Trophoblast cell (in vitro differentiated cells and primary cell): Measurements from ENCODE around the gene DCTD.

Source experiments
- DNase-seq, 2 donors: peaks; one replicate each; pipeline ENCODE4 v3.0.0-alpha.2; 2016
- H2AFZ ChIP-seq: 2 replicates; pipeline ENCODE4 v1.6.1; 2013; ENCODE audit warnings: low read length, moderate library complexity, mild to moderate bottlenecking; ENCODE audit not compliant: insufficient read depth, poor library complexity
- H2AK5ac ChIP-seq: 2 replicates; pipeline ENCODE4 v1.6.1; 2013; ENCODE audit warnings: mild to moderate bottlenecking, low read length
- H2BK120ac ChIP-seq: 2 replicates; pipeline ENCODE4 v1.6.1; 2013; ENCODE audit warnings: low read length, mild to moderate bottlenecking, moderate library complexity; ENCODE audit not compliant: insufficient read depth, poor library complexity
- H2BK12ac ChIP-seq: 2 replicates; pipeline ENCODE4 v1.6.1; 2013; ENCODE audit warnings: mild to moderate bottlenecking, low read length, moderate library complexity
- H2BK5ac ChIP-seq: 2 replicates; pipeline ENCODE4 v1.6.1; 2013; ENCODE audit warnings: low read length, low read depth, moderate library complexity, mild to moderate bottlenecking; ENCODE audit not compliant: poor library complexity
- H3K14ac ChIP-seq: 2 replicates; pipeline ENCODE4 v1.6.1; 2013; ENCODE audit warnings: mild to moderate bottlenecking, low read length
- H3K18ac ChIP-seq: 2 replicates; pipeline ENCODE4 v1.6.1; 2013; ENCODE audit warnings: mild to moderate bottlenecking, low read length
- H3K23ac ChIP-seq: 2 replicates; pipeline ENCODE4 v1.6.1; 2013; ENCODE audit warnings: low read length
- H3K27ac ChIP-seq: 2 replicates; pipeline ENCODE4 v1.5.1; 2013; ENCODE audit warnings: low read depth, mild to moderate bottlenecking, inconsistent platforms, low read length, moderate library complexity
- H3K27me3 ChIP-seq: 2 replicates; pipeline ENCODE4 v1.6.1; 2013; ENCODE audit warnings: inconsistent platforms, mild to moderate bottlenecking, low read length, moderate library complexity; ENCODE audit not compliant: insufficient read depth
- H3K36me3 ChIP-seq, 2 experiments: 1 replicate in 1 of 2; 2 replicates in 1 of 2; pipeline ENCODE4 v1.6.1; 2013; ENCODE audit warnings: low read length in 2 of 2, mild to moderate bottlenecking in 2 of 2, moderate library complexity in 1 of 2; ENCODE audit not compliant: insufficient read depth in 2 of 2, control insufficient read depth in 1 of 2
- H3K4ac ChIP-seq: 2 replicates; pipeline ENCODE4 v1.6.1; 2013; ENCODE audit warnings: low read depth, mild to moderate bottlenecking, low read length, moderate library complexity
- H3K4me1 ChIP-seq, 2 experiments: 1 replicate in 1 of 2; 2 replicates in 1 of 2; pipeline ENCODE4 v1.6.1; 2013; ENCODE audit warnings: low read length in 2 of 2, mild to moderate bottlenecking in 2 of 2, moderate library complexity in 1 of 2; ENCODE audit not compliant: insufficient read depth in 2 of 2, control insufficient read depth in 1 of 2
- H3K4me2 ChIP-seq: 2 replicates; pipeline ENCODE4 v1.6.1; 2013; ENCODE audit warnings: inconsistent platforms, mild to moderate bottlenecking, low read length, moderate library complexity
- H3K4me3 ChIP-seq: 2 replicates; pipeline ENCODE4 v1.5.1; 2013; ENCODE audit warnings: mild to moderate bottlenecking, low read depth, low read length, inconsistent platforms
- H3K79me1 ChIP-seq: one replicate; pipeline ENCODE4 v1.6.1; 2013; ENCODE audit warnings: low read length
- H3K79me2 ChIP-seq: 2 replicates; pipeline ENCODE4 v1.6.1; 2013; ENCODE audit warnings: low read length, mild to moderate bottlenecking; ENCODE audit not compliant: control insufficient read depth, insufficient read depth, poor library complexity
- H3K9ac ChIP-seq: 2 replicates; pipeline ENCODE4 v1.6.1; 2013; ENCODE audit warnings: mild to moderate bottlenecking, low read length
- H3K9me3 ChIP-seq: 2 replicates; pipeline ENCODE4 v1.6.1; 2013; ENCODE audit warnings: low read depth, mild to moderate bottlenecking, control low read depth, inconsistent platforms, low read length; ENCODE audit not compliant: insufficient read depth
- H4K12ac ChIP-seq: 2 replicates; pipeline ENCODE4 v1.6.1; 2013; ENCODE audit warnings: low read depth, mild to moderate bottlenecking, low read length, moderate library complexity
- H4K8ac ChIP-seq: 2 replicates; pipeline ENCODE4 v1.6.1; 2013; ENCODE audit warnings: low read depth, mild to moderate bottlenecking, low read length, moderate library complexity
- H4K91ac ChIP-seq: one replicate; pipeline ENCODE4 v1.6.1; 2013; ENCODE audit warnings: low read depth, mild to moderate bottlenecking, low read length, moderate library complexity
- WGBS: extraction: QIAGEN DNeasy Blood & Tissue Kit; methylation state at CpG from one replicate; pipeline ENCODE4 v1.1.7; 2013; ENCODE audit warnings: missing lambda C conversion rate; ENCODE audit not compliant: insufficient read length, insufficient coverage; ENCODE audit errors: extremely low coverage; 5-methylcytosine and 5-hydroxymethylcytosine counted together

Gene DCTD

DNA sequence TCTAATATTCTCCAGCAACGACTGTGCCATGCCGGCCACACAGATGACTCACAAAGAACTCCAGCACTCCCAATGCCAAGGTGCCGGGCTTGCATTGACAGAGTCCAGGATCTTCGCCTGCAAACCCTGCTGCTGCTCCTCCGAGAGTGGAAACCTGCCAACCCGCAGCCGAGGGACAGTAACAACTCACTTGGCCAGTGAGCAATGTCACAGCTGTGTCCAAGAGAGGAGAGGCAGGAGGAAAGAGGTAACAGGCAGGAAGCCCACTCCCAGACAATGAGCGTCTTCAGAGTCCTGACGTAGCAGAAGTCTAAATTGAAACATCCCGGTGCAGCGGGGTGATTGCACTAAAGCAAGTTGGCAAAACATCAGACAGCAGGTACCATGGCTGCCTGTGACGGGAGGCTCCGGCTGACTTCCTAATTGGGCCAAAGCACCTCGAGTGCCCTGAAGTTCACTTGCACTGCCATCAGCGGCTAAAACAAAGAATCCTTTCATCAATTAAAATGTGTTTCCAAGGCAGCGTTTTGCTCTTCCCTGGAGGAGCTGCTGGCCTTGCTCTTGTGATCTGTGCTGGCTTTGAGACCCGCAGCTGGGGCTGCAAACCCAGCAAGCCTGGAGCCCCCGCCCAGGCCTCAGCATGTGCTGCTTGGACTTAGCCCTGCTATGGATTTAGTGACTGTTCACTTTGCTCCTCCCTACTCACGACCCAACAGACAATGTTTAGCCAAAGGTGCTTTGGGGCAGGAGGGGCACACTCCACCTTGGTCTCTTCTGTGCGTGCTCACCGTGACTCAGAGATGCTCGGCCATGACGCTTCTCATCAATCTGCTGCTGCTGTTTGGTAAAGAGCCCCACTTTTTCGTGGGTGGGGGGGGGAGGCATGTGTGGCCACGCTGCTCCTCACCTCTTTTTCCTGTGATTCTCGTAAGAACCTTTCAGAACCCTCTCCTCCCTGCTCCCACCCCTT is 36.5 kb downstream of the DCTD start:
- peaks cover 3% of the 10 kb centered on the region for H3K9me3 ChIP-seq
- DNase-seq, result no peak
- no peak overlapping the region for H3K9ac ChIP-seq
- H3K4me1 ChIP-seq, result no peaks in the 10 kb centered on the region
- no peak overlapping the region for H2AFZ ChIP-seq
- H4K12ac ChIP-seq, result no peak overlapping the region
- H3K14ac ChIP-seq, result no peak overlapping the region
- WGBS, result no CpG with 5 or more reads among the region's 26 CpGs
- no peaks in the 10 kb centered on the region for H3K79me1 ChIP-seq
- no peak overlapping the region for H3K4ac ChIP-seq
- peaks cover 3 to 7% of the 10 kb centered on the region in 2 experiments for H3K36me3 ChIP-seq
- no peak overlapping the region for H3K4me3 ChIP-seq
- H2AK5ac ChIP-seq, result no peak overlapping the region
- H2BK120ac ChIP-seq, result no peak overlapping the region
- no peak overlapping the region for H3K27ac ChIP-seq
- H4K91ac ChIP-seq, result no peak overlapping the region
- no peak overlapping the region for H2BK5ac ChIP-seq
- H3K27me3 ChIP-seq, result no peaks in the 10 kb centered on the region
- no peak overlapping the region for H2BK12ac ChIP-seq
- no peak overlapping the region for H4K8ac ChIP-seq
- H3K4me2 ChIP-seq, result no peak overlapping the region
- no peak overlapping the region for H3K23ac ChIP-seq
- no peak overlapping the region for H3K18ac ChIP-seq
- no peaks in the 10 kb centered on the region for H3K79me2 ChIP-seq

DNA sequence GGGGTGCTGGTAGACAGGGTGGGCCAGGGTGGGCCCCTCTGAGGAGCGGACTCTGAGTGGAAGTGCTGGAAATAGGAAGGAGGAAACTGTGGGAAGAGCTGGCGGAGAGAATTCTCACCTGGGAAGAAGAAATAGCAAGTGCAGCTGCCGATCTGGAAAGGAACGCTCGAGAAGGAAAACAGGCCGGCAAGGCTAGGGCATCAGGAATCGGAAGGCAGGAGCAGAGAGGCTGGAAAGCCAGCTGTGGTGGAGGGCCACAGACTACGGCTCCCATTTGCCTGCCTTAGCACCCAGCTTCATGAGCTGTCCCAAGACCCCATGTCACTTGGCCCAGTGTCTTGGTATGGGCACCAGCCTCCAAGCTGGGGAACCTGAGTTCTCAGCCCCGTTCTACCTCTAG is 37.3 kb downstream of the DCTD start:
- Histone ChIP-seq H2BK5ac (no peak overlapping the region), H4K91ac (no peak overlapping the region), H3K79me1 (no peaks in the 10 kb centered on the region), H3K4me3 (no peak overlapping the region), H3K79me2 (no peaks in the 10 kb centered on the region), H2BK120ac (no peak overlapping the region), H2BK12ac (no peak overlapping the region), H3K9me3 (peaks cover 3% of the 10 kb centered on the region), H3K14ac (no peak overlapping the region), H3K27me3 (no peaks in the 10 kb centered on the region), H4K8ac (no peak overlapping the region), H3K36me3 (peaks cover 3 to 4% of the 10 kb centered on the region in 2 experiments), H3K18ac (no peak overlapping the region), H3K4me2 (no peak overlapping the region), H3K23ac (no peak overlapping the region), H3K4me1 (no peaks in the 10 kb centered on the region), H3K27ac (no peak overlapping the region), H2AFZ (no peak overlapping the region), H3K4ac (no peak overlapping the region), H3K9ac (no peak overlapping the region), H4K12ac (no peak overlapping the region), H2AK5ac (no peak overlapping the region)
- DNase-seq, result no peak
- WGBS, result no CpG with 5 or more reads among the region's 9 CpGs

DNA sequence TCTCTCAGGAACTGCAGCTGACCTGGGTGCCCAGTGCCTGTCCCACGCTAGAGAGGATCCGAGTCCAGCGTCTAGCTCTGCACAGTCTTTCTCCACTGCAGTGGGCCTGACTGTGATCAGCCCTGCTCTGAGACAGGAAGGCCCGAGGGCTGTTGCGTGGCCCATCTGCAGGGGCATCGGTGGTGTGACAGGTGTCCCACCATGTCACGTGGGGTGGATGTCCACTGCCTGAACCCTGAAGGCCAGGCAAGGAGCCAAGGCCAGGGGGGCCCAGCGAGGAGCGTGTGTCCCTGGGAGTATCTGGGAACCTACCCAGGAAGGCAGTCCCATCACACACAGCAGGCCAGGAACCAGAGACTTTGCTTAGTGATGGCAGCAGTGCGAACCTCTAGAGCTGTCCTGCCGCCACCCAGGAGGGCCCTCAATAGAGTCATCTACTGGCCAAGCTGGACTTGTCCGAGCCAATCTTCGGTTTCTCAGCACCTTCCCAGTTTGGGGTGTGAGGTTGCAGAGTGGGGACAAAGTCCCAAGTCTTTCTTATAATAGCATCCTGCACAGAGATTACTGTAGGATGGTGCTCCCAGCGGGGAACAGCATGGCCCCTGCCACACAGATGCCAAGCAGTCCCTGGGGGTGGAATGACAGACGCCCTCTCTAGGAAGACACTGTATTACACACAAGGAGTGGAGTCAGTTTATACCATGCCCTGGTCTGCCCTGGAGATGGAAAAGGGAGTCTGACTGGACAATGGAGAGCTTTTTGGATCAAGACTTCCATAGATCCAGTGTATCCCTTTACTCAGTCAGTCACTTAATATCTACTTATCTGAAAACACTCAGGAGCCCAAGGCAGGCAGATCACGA is 38.3 kb downstream of the DCTD start:
- no peak overlapping the region for H2BK12ac ChIP-seq
- no peak overlapping the region for H2AFZ ChIP-seq
- no peak overlapping the region for H4K12ac ChIP-seq
- no peak overlapping the region for H3K23ac ChIP-seq
- no CpG with 5 or more reads among the region's 16 CpGs for WGBS
- H3K27me3 ChIP-seq, result no peaks in the 10 kb centered on the region
- H2BK120ac ChIP-seq, result no peak overlapping the region
- H3K4ac ChIP-seq, result no peak overlapping the region
- no peak overlapping the region for H2AK5ac ChIP-seq
- H4K8ac ChIP-seq, result no peak overlapping the region
- no peak overlapping the region for H3K18ac ChIP-seq
- no peak overlapping the region for H3K4me2 ChIP-seq
- no peak overlapping the region for H3K4me3 ChIP-seq
- no peak overlapping the region for H3K27ac ChIP-seq
- H2BK5ac ChIP-seq, result no peak overlapping the region
- H3K9me3 ChIP-seq, result peaks cover 3% of the 10 kb centered on the region
- no peak overlapping the region for H4K91ac ChIP-seq
- no peaks in the 10 kb centered on the region for H3K4me1 ChIP-seq
- no peak for DNase-seq
- H3K79me1 ChIP-seq, result no peaks in the 10 kb centered on the region
- H3K9ac ChIP-seq, result no peak overlapping the region
- no peaks in the 10 kb centered on the region for H3K79me2 ChIP-seq
- peaks cover 3 to 4% of the 10 kb centered on the region in 2 experiments for H3K36me3 ChIP-seq
- H3K14ac ChIP-seq, result no peak overlapping the region

DNA sequence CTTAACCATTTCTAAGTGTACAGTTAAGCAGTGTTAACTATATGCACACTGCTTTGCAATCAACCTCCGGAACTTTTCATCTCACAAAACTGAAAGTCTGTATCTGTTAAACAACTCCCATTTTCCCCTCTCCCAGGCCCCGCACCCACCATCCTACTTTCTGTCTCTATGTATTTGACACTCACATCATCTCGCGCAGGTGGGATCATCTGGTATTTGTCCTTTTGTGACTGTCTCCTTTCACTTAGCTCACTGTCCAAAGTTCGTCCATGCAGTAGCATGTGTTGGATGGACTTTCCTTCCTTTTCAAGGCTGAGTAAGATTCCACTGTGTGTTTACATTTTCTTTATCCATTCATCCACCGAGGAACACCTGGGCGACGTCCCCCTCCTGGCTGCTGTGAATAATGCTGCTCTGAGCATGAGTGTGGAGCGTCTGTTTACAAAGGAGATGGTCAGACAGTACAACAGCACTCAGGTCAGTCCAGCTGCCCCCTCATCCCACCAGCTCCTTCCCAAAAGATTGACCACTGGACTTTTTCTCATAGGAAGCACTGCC is 39.8 kb downstream of the DCTD start:
- no peak overlapping the region for H4K8ac ChIP-seq
- no peaks in the 10 kb centered on the region for H3K79me2 ChIP-seq
- H2BK120ac ChIP-seq, result no peak overlapping the region
- H3K27me3 ChIP-seq, result no peaks in the 10 kb centered on the region
- no peak overlapping the region for H3K4me3 ChIP-seq
- H3K27ac ChIP-seq, result no peak overlapping the region
- no peak overlapping the region for H4K91ac ChIP-seq
- WGBS, result no CpG with 5 or more reads among the region's 9 CpGs
- no peak for DNase-seq
- H4K12ac ChIP-seq, result no peak overlapping the region
- H3K4me1 ChIP-seq, result no peaks in the 10 kb centered on the region
- no peak overlapping the region for H2AFZ ChIP-seq
- no peak overlapping the region for H2BK12ac ChIP-seq
- H2AK5ac ChIP-seq, result no peak overlapping the region
- no peak overlapping the region for H3K14ac ChIP-seq
- no peak overlapping the region for H3K23ac ChIP-seq
- no peak overlapping the region for H3K9ac ChIP-seq
- H3K18ac ChIP-seq, result no peak overlapping the region
- no peaks in the 10 kb centered on the region for H3K79me1 ChIP-seq
- no peaks in the 10 kb centered on the region for H3K36me3 ChIP-seq
- H3K4ac ChIP-seq, result no peak overlapping the region
- no peak overlapping the region for H2BK5ac ChIP-seq
- no peak overlapping the region for H3K4me2 ChIP-seq
- no peaks in the 10 kb centered on the region for H3K9me3 ChIP-seq
